PFSK-1 (cell line): ENCODE measurements around the gene LRRC39.

Experiments used
- FOXP2 ChIP-seq: optimal IDR thresholded peaks from 2 replicates; pipeline ENCODE3; 2011; ENCODE audit warnings: borderline replicate concordance, control low read depth, inconsistent platforms; ENCODE audit not compliant: insufficient read depth; ENCODE audit errors: extremely low read length, extremely low read depth
- POLR2AphosphoS5 ChIP-seq: IDR thresholded peaks from 2 replicates; pipeline ENCODE4 v1.6.1; 2012; ENCODE audit warnings: low read depth, mild to moderate bottlenecking, control low read depth, low read length, moderate library complexity
- SIN3A ChIP-seq: IDR thresholded peaks from 2 replicates; pipeline ENCODE4 v1.6.1; 2012; ENCODE audit warnings: mild to moderate bottlenecking, low read length, moderate library complexity, borderline replicate concordance; ENCODE audit not compliant: insufficient read depth
- TAF1 ChIP-seq: IDR thresholded peaks from 2 replicates; pipeline ENCODE4 v1.6.1; 2012; ENCODE audit warnings: low read length, control low read depth, borderline replicate concordance; ENCODE audit not compliant: insufficient read depth
- TF ChIP-seq, protein P1 (sequence below), 2 experiments: IDR thresholded peaks; 2 replicates each; pipeline versions ENCODE4 v1.6.1 to v1.8.0; 2011 to 2012; ENCODE audit warnings: low read depth in 2 of 2, low read length in 2 of 2, control low read depth in 1 of 2, inconsistent platforms in 1 of 2, mild to moderate bottlenecking in 1 of 2, moderate library complexity in 1 of 2; ENCODE audit not compliant: insufficient read depth in 1 of 2

LRRC39 gene

DNA sequence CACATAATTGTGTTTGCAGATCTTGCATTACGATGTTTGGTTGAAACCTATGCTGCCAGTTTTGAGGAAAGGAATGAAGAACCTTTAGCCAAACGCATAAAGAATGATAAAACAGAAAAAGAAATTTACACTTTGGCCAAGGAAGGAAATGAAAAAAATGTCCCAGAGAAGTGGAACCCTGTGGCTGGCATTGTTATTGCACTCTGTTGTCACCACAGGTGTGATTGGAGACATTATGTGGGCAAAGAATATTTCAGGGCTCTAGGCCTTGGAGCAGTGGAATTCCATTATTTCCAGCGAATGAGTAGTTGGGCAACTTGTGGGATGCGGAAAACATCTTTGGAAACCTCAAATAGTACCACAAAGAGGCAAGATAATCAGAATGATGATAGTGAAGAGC is 30.2 kb downstream of the LRRC39 start:
- TF ChIP-seq, protein P1, sequence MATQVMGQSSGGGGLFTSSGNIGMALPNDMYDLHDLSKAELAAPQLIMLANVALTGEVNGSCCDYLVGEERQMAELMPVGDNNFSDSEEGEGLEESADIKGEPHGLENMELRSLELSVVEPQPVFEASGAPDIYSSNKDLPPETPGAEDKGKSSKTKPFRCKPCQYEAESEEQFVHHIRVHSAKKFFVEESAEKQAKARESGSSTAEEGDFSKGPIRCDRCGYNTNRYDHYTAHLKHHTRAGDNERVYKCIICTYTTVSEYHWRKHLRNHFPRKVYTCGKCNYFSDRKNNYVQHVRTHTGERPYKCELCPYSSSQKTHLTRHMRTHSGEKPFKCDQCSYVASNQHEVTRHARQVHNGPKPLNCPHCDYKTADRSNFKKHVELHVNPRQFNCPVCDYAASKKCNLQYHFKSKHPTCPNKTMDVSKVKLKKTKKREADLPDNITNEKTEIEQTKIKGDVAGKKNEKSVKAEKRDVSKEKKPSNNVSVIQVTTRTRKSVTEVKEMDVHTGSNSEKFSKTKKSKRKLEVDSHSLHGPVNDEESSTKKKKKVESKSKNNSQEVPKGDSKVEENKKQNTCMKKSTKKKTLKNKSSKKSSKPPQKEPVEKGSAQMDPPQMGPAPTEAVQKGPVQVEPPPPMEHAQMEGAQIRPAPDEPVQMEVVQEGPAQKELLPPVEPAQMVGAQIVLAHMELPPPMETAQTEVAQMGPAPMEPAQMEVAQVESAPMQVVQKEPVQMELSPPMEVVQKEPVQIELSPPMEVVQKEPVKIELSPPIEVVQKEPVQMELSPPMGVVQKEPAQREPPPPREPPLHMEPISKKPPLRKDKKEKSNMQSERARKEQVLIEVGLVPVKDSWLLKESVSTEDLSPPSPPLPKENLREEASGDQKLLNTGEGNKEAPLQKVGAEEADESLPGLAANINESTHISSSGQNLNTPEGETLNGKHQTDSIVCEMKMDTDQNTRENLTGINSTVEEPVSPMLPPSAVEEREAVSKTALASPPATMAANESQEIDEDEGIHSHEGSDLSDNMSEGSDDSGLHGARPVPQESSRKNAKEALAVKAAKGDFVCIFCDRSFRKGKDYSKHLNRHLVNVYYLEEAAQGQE (IDR thresholded peaks at IDR 0.05; ENCODE audit: insufficient read depth in 1 of 2, low read depth in 2 of 2, low read length in 2 of 2), result no peak
- TF ChIP-seq TAF1 (no peak), SIN3A (no peak), POLR2AphosphoS5 (no peak), FOXP2 (no peak)

DNA sequence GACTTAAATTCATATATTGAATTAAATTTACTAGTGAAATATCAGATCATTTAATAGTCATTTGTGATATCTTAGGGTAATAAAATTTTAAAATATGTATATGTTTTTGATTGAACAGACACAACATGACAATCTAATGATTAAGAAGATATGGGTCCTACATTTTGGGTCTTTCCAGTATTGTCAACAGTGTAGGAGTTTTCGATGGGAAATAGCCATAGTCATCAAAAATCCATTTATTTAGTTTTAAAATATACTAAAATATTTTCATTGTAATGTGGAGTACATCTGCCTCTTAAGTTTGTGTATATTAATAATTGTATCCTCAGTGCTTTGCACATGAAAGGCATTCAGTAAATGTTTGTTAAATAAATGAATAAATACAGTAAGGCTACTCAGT is 31.1 kb downstream of the LRRC39 start:
- TF ChIP-seq, protein P1 (IDR thresholded peaks at IDR 0.05; ENCODE audit: insufficient read depth in 1 of 2, low read depth in 2 of 2, low read length in 2 of 2), result no peak
- TF ChIP-seq POLR2AphosphoS5, result no peak
- no peak for TF ChIP-seq TAF1
- no peak for TF ChIP-seq FOXP2
- no peak for TF ChIP-seq SIN3A

DNA sequence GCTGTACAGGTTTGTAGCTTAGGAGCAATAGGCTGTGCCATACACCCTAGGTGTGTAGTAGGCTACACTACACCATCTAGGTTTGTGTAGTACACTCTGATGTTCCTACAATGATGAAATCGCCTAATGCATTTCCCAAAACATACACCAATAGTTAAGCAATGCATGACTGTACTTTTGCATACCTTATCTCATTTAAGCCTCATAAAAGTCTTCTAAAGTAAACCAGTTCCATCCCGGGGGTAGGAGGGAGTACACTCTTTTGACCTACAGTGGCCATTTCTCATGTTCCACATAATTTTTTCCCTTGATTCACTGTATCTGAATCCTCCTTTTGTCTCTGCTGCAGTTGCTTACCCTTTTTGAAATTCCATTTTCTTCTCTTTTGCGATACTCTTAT is 32.9 kb downstream of the LRRC39 start:
- TF ChIP-seq, protein P1 (IDR thresholded peaks at IDR 0.05; ENCODE audit: insufficient read depth in 1 of 2, low read depth in 2 of 2, low read length in 2 of 2), result no peak
- TF ChIP-seq POLR2AphosphoS5 (no peak), SIN3A (no peak), FOXP2 (no peak), TAF1 (no peak)

DNA sequence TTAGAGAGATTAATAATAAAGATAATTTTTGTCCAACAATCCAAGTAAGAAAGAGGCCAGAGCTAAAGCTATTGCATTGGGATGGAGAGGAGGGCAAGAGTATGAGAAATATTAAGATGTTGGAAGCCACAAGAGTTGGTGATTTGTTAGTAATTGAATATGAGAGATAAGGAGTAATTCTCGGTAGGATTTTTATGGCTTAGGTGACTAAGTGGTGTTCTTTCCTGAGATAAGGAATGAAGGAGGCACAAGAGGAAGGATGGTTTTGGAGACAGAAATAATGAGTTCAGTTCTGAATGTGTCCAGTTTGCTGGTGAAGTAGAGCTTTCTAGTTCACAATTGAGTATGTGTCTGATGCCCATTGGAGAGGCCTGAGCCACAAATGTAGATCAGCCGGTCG is 35.7 kb downstream of the LRRC39 start:
- TF ChIP-seq TAF1 (no peak), SIN3A (no peak), POLR2AphosphoS5 (no peak), FOXP2 (no peak)
- TF ChIP-seq, protein P1 (IDR thresholded peaks at IDR 0.05; ENCODE audit: insufficient read depth in 1 of 2, low read depth in 2 of 2, low read length in 2 of 2), result no peak

DNA sequence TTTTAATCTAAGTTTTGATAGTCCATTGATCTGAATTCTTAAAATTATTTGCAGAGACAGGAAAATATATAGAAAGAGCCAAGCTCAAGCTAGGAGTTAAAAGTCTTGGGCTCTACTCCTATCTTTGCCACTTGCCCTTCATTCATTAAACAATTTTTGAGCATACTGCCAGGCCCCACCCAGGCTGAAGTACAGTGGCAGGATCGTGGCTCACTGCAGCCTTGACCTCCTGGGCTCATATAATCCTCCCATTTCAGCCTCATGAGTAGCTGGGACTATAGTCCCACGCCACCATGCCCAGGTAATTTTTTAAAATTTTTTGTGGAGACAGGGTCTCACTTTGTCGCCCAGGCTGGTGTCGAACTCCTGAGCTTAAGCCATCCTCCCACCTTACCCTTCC is 36.9 kb downstream of the LRRC39 start:
- TF ChIP-seq TAF1, result no peak
- TF ChIP-seq SIN3A, result no peak
- TF ChIP-seq, protein P1 (IDR thresholded peaks at IDR 0.05; ENCODE audit: insufficient read depth in 1 of 2, low read depth in 2 of 2, low read length in 2 of 2), result no peak
- TF ChIP-seq FOXP2, result no peak
- no peak for TF ChIP-seq POLR2AphosphoS5
